IMR-90 (cell line): Measurements from ENCODE around the gene LRSAM1. TPM values are rescaled to one million over a fixed set of nuclear protein-coding genes. Genes with fewer than 3 reads are reported as not detected.

Experiments used
- ATAC-seq: fragments of 200-7000 bp; cut with Tn5 transposase; 2 replicates; pipeline ENCODE4 v1.9.1; 2020; ENCODE audit warnings: low read depth, mild to moderate bottlenecking, moderate library complexity
- BruUV-seq: library from RNA; stranded (reverse); fragments of 400-500 nt; replicated peaks from 2 replicates; lab custom pipeline; 2021; lab: Mats Ljungman, UMichigan
- CTCF ChIA-PET: fragments of 300-600 bp; formaldehyde crosslinking; extraction: SDS; loops from one replicate; lab custom pipeline; 2021; ENCODE audit warnings: antibody characterized with exemption; lab: Yijun Ruan, JAX
- POLR2A ChIA-PET: fragments of 300-600 bp; sonication (Branson Sonifier 250); formaldehyde crosslinking; loops from one replicate; lab custom pipeline; 2022; ENCODE audit warnings: antibody characterized with exemption; ENCODE audit not compliant: unreplicated experiment; lab: Charles Lee
- DNase-seq: peaks from one replicate; pipeline ENCODE4 v3.0.0; 2013
- H2AFZ ChIP-seq: replicated peaks from 2 replicates; pipeline ENCODE3; 2013; ENCODE audit warnings: low read length, mild to moderate bottlenecking; ENCODE audit not compliant: poor library complexity
- H2AK5ac ChIP-seq: 2 replicates; pipeline ENCODE4 v1.6.1; 2013; ENCODE audit warnings: low read depth, low read length, inconsistent platforms
- H2AK9ac ChIP-seq: replicated peaks from 2 replicates; pipeline ENCODE3; 2013; ENCODE audit warnings: mild to moderate bottlenecking, low read depth, low read length, moderate library complexity; ENCODE audit not compliant: poor library complexity
- H2BK120ac ChIP-seq: 2 replicates; pipeline ENCODE4 v1.6.1; 2013; ENCODE audit warnings: low read depth, low read length, inconsistent platforms
- H2BK15ac ChIP-seq: 3 replicates; pipeline ENCODE4 v1.6.1; 2013; ENCODE audit warnings: low read depth, low read length, inconsistent platforms
- H2BK20ac ChIP-seq: 2 replicates; pipeline ENCODE4 v1.6.1; 2013; ENCODE audit warnings: low read depth, mild to moderate bottlenecking, inconsistent platforms, low read length, moderate library complexity
- H2BK5ac ChIP-seq: 2 replicates; pipeline ENCODE4 v1.6.1; 2013; ENCODE audit warnings: mild to moderate bottlenecking, low read depth, low read length, inconsistent platforms; ENCODE audit not compliant: poor library complexity, severe bottlenecking
- H3K14ac ChIP-seq: replicated peaks from 2 replicates; pipeline ENCODE4 v1.6.1; 2013; ENCODE audit warnings: low read depth, low read length, inconsistent platforms
- H3K18ac ChIP-seq: 2 replicates; pipeline ENCODE4 v1.6.1; 2013; ENCODE audit warnings: low read depth, low read length, control low read depth
- H3K23ac ChIP-seq: 2 replicates; pipeline ENCODE4 v1.6.1; 2013; ENCODE audit warnings: low read depth, low read length, inconsistent platforms
- H3K27ac ChIP-seq: 2 replicates; pipeline ENCODE4 v1.5.1; 2013; ENCODE audit warnings: mild to moderate bottlenecking, control low read depth, low read length; ENCODE audit not compliant: insufficient read depth
- H3K27me3 ChIP-seq: 2 replicates; pipeline ENCODE4 v1.6.1; 2013; ENCODE audit warnings: low read length; ENCODE audit not compliant: control insufficient read depth, insufficient read depth
- H3K36me3 ChIP-seq: 2 replicates; pipeline ENCODE4 v1.6.1; 2013; ENCODE audit warnings: low read length, mixed read lengths; ENCODE audit not compliant: control insufficient read depth, insufficient read depth
- H3K4ac ChIP-seq: 2 replicates; pipeline ENCODE4 v1.6.1; 2013; ENCODE audit warnings: low read depth, low read length, inconsistent platforms
- H3K4me1 ChIP-seq: 2 replicates; pipeline ENCODE4 v1.6.1; 2013; ENCODE audit warnings: low read length, mixed read lengths; ENCODE audit not compliant: control insufficient read depth, insufficient read depth
- H3K4me2 ChIP-seq: 2 replicates; pipeline ENCODE4 v1.6.1; 2013; ENCODE audit warnings: low read depth, mild to moderate bottlenecking, control low read depth, low read length, moderate library complexity
- H3K4me3 ChIP-seq: 2 replicates; pipeline ENCODE4 v1.5.1; 2013; ENCODE audit warnings: low read depth, mild to moderate bottlenecking, control low read depth, low read length, moderate library complexity; ENCODE audit not compliant: insufficient read depth
- H3K56ac ChIP-seq: 2 replicates; pipeline ENCODE4 v1.6.1; 2013; ENCODE audit warnings: low read length, inconsistent platforms; ENCODE audit not compliant: insufficient read depth; ENCODE audit errors: extremely low read depth
- H3K79me1 ChIP-seq, 2 experiments: 2 replicates each; pipeline ENCODE4 v1.6.1; 2013; ENCODE audit warnings: low read length in 2 of 2, inconsistent platforms in 1 of 2, low read depth in 1 of 2
- H3K9ac ChIP-seq: 2 replicates; pipeline ENCODE4 v1.6.1; 2013; ENCODE audit warnings: low read depth, low read length, control low read depth
- H3K9me1 ChIP-seq: 2 replicates; pipeline ENCODE4 v1.6.1; 2013; ENCODE audit warnings: low read length, inconsistent platforms; ENCODE audit not compliant: insufficient read depth
- H3K9me3 ChIP-seq: 2 replicates; pipeline ENCODE4 v1.6.1; 2013; ENCODE audit warnings: low read length; ENCODE audit not compliant: control insufficient read depth, insufficient read depth
- H4K20me1 ChIP-seq: 2 replicates; pipeline ENCODE4 v1.6.1; 2013; ENCODE audit warnings: low read length, inconsistent platforms; ENCODE audit not compliant: insufficient read depth
- H4K5ac ChIP-seq: 2 replicates; pipeline ENCODE4 v1.6.1; 2013; ENCODE audit warnings: mild to moderate bottlenecking, low read depth, low read length, control low read depth
- H4K8ac ChIP-seq, 2 experiments: 2 replicates each; pipeline ENCODE4 v1.6.1; 2013; ENCODE audit warnings: low read depth in 2 of 2, low read length in 2 of 2, control low read depth in 1 of 2, inconsistent platforms in 1 of 2
- H4K91ac ChIP-seq: 2 replicates; pipeline ENCODE4 v1.6.1; 2013; ENCODE audit warnings: low read depth, low read length, inconsistent platforms; ENCODE audit not compliant: insufficient read depth
- CEBPB ChIP-seq: IDR thresholded peaks from 2 replicates; pipeline ENCODE4 v1.6.1; 2012; ENCODE audit warnings: low read depth, low read length, improper control_type of control experiment
- FOS ChIP-seq: fragments of 150-350 bp; IDR thresholded peaks from 2 replicates; pipeline ENCODE4 v1.6.1; 2016; ENCODE audit warnings: low read depth, low read length
- MAFK ChIP-seq: IDR thresholded peaks from 2 replicates; pipeline ENCODE4 v1.6.1; 2012; ENCODE audit warnings: low read depth, low read length, improper control_type of control experiment
- WGBS, 2 experiments: methylation state at CpG; one replicate each; pipeline versions ENCODE4 v1.1.5 to v1.1.7; 2013; ENCODE audit warnings: missing lambda C conversion rate in 2 of 2; ENCODE audit not compliant: insufficient read length in 1 of 2; ENCODE audit errors: extremely low coverage in 2 of 2; 5-methylcytosine and 5-hydroxymethylcytosine counted together
- dilution Hi-C: fragments of 300-500 bp; cut with HindIII; formaldehyde crosslinking; loops from one replicate; pipeline ENCODE4 v1.14.3; 2018; ENCODE audit warnings: low sequenced_read_pairs; ENCODE audit not compliant: unreplicated experiment
- in situ Hi-C: fragments of 300-500 bp; cut with MboI; formaldehyde crosslinking; loops from 3 replicates; pipeline ENCODE4 v1.14.3; 2019; ENCODE audit warnings: low sequenced_read_pairs, inconsistent platforms, mixed read lengths
- intact Hi-C: fragments of 100-400 bp; cut with micrococcal nuclease; formaldehyde crosslinking; loops from 2 replicates; pipeline ENCODE4 v1.10.0; 2022
- polyA plus RNA-seq, 3 experiments: library from polyadenylated mRNA; depleted of rRNA; stranded (reverse); fragments of >200 nt; gene quantifications; 2 replicates each; pipeline ENCODE4 v1.2.3, GENCODE V29; 2012; ENCODE audit warnings: low replicate concordance in 1 of 3
- total RNA-seq: library from RNA; depleted of rRNA; stranded (reverse); fragments of >200 nt; gene quantifications from 2 replicates; pipeline ENCODE4 v1.2.3, GENCODE V29; 2012

LRSAM1 gene
- total and polyA plus RNA-seq, 2 of the 4 experiments (the other 2 are of a cell fraction) = 3.0 to 9.3 TPM

GRCh38 chr9:127500862-127501261, 49.6 kb downstream of the LRSAM1 start:
- no peak overlapping the region for H2BK15ac ChIP-seq
- CTCF ChIA-PET = no interaction called here
- H3K4me1 ChIP-seq = peaks cover 6% of the 10 kb centered on the region; the same call in 1 of the 2 replicates
- H3K56ac ChIP-seq = no peak overlapping the region
- H3K23ac ChIP-seq = no peak overlapping the region
- no peak overlapping the region for H2BK5ac ChIP-seq
- peaks cover 3% of the 10 kb centered on the region; the same call in 1 of the 2 replicates for H3K9me1 ChIP-seq
- no peak overlapping the region for H4K91ac ChIP-seq
- peaks cover 0 to 55% of the 10 kb centered on the region in 2 experiments; a peak in 2 of 4 replicates for H3K79me1 ChIP-seq
- H3K36me3 ChIP-seq = peaks cover 65% of the 10 kb centered on the region
- no peak overlapping the region for H4K8ac ChIP-seq
- H3K4me3 ChIP-seq = no peak overlapping the region
- H2AK9ac ChIP-seq = no peak overlapping the region
- H2BK20ac ChIP-seq = no peak overlapping the region
- ATAC-seq = no peak
- no peaks in the 10 kb centered on the region for H3K27me3 ChIP-seq
- H3K4ac ChIP-seq = no peak overlapping the region
- intact Hi-C loops (loop anchor here (5.0 to 10.0 kb wide), 2 partner anchors 66 to 424 kb away; a partner anchor contains a TSS), in situ Hi-C loops (loop anchor here (5.0 kb wide), 1 partner anchor 86 kb away; no protein-coding TSS in a partner anchor), dilution Hi-C loops (no loop called here)
- H3K4me2 ChIP-seq = no peak overlapping the region
- H3K9me3 ChIP-seq = no peaks in the 10 kb centered on the region
- H4K5ac ChIP-seq = no peak overlapping the region
- TF ChIP-seq FOS (no peak), CEBPB (no peak), MAFK (no peak)
- no peak overlapping the region for H3K9ac ChIP-seq
- H2BK120ac ChIP-seq = no peak overlapping the region
- H2AFZ ChIP-seq = peak overlapping the region; percentile 43
- POLR2A ChIA-PET = no interaction called here
- H3K14ac ChIP-seq = no peak overlapping the region
- no peak overlapping the region for H3K18ac ChIP-seq
- WGBS, 2 experiments = 88% methylated on average over 4 of the region's 9 CpGs; no CpG with 5 or more reads in 1 of the 2 experiments
- BruUV-seq = no TSS peak
- H2AK5ac ChIP-seq = no peak overlapping the region
- peaks cover 28% of the 10 kb centered on the region for H4K20me1 ChIP-seq
- no peak overlapping the region for H3K27ac ChIP-seq
- DNase-seq = no peak
